ENCODE results near the gene MTARC2. TPM values are rescaled to one million over a fixed set of nuclear protein-coding genes. Genes with fewer than 3 reads are reported as not detected.

The MTARC2 gene
- total RNA-seq, 1 experiment from 2014 or later, result 13.3 TPM

- H3F3A ChIP-seq (ENCODE audit: low read length, unreplicated experiment), result no peaks in the 10 kb centered on the region
- H3K4me2 ChIP-seq (ENCODE audit: low read length), result no peak overlapping the region
- H2AFZ ChIP-seq (ENCODE audit: low read length), result no peak overlapping the region
- intact Hi-C loops (cut with micrococcal nuclease), result no loop called here
- no peak for DNase-seq
- BruUV-seq (replicated peaks), result no TSS peak
- H3K27ac ChIP-seq (ENCODE audit: low read length), result no peak overlapping the region
- no peaks in the 10 kb centered on the region for H3K9me3 ChIP-seq (ENCODE audit: low read length)
- no peak overlapping the region for H3K9ac ChIP-seq (ENCODE audit: low read length)
- H3K27me3 ChIP-seq (ENCODE audit: low read length), result no peaks in the 10 kb centered on the region
- H3K36me3 ChIP-seq (ENCODE audit: low read depth, low read length), result peaks cover 9% of the 10 kb centered on the region; the same call in 1 of the 2 replicates
- ChIA-PET POLR2A (ENCODE audit: unreplicated experiment) (no interaction called here), CTCF (interaction anchor here (0.5 kb wide), 1 partner anchor 58 kb away, joined by 3 read pairs; no protein-coding TSS in a partner anchor)
- H3K9me2 ChIP-seq (replicated peaks; ENCODE audit: low read length), result no peaks in the 10 kb centered on the region
- no peaks in the 10 kb centered on the region for H3K4me1 ChIP-seq (ENCODE audit: insufficient read depth, low read length)
- no peak overlapping the region for H3K4me3 ChIP-seq (ENCODE audit: low read length)
- TF ChIP-seq, protein P1, sequence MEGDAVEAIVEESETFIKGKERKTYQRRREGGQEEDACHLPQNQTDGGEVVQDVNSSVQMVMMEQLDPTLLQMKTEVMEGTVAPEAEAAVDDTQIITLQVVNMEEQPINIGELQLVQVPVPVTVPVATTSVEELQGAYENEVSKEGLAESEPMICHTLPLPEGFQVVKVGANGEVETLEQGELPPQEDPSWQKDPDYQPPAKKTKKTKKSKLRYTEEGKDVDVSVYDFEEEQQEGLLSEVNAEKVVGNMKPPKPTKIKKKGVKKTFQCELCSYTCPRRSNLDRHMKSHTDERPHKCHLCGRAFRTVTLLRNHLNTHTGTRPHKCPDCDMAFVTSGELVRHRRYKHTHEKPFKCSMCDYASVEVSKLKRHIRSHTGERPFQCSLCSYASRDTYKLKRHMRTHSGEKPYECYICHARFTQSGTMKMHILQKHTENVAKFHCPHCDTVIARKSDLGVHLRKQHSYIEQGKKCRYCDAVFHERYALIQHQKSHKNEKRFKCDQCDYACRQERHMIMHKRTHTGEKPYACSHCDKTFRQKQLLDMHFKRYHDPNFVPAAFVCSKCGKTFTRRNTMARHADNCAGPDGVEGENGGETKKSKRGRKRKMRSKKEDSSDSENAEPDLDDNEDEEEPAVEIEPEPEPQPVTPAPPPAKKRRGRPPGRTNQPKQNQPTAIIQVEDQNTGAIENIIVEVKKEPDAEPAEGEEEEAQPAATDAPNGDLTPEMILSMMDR (conservative IDR thresholded peaks at IDR 0.05; ENCODE audit: low read depth, low read length), result no peak
- no peak for TF ChIP-seq EZH2phosphoT487 (IDR thresholded peaks at IDR 0.05; ENCODE audit: borderline replicate concordance, low read length)
- no peaks in the 10 kb centered on the region for H4K20me1 ChIP-seq (ENCODE audit: low read length)
- H3K79me2 ChIP-seq (ENCODE audit: low read length), result no peaks in the 10 kb centered on the region
- no peak for ATAC-seq
Measured at GRCh38 chr1:220807726-220808125, 59.6 kb downstream of the MTARC2 start.

GRCh38 chr1:220808345-220809186, 60.4 kb downstream of the MTARC2 start:
- Histone ChIP-seq H3K9me3 (ENCODE audit: low read length) (no peaks in the 10 kb centered on the region), H3K79me2 (ENCODE audit: low read length) (no peaks in the 10 kb centered on the region), H4K20me1 (ENCODE audit: low read length) (no peaks in the 10 kb centered on the region), H3K9ac (ENCODE audit: low read length) (no peak overlapping the region), H3K9me2 (replicated peaks; ENCODE audit: low read length) (no peaks in the 10 kb centered on the region), H3K27ac (ENCODE audit: low read length) (no peak overlapping the region), H3K4me3 (ENCODE audit: low read length) (no peak overlapping the region), H3K4me1 (ENCODE audit: insufficient read depth, low read length) (no peaks in the 10 kb centered on the region), H2AFZ (ENCODE audit: low read length) (no peak overlapping the region), H3F3A (ENCODE audit: low read length, unreplicated experiment) (no peaks in the 10 kb centered on the region), H3K27me3 (ENCODE audit: low read length) (no peaks in the 10 kb centered on the region), H3K4me2 (ENCODE audit: low read length) (no peak overlapping the region), H3K36me3 (ENCODE audit: low read depth, low read length) (peaks cover 12% of the 10 kb centered on the region; the same call in 1 of the 2 replicates)
- no peak for TF ChIP-seq EZH2 (IDR thresholded peaks at IDR 0.05; ENCODE audit: low read length, unreplicated experiment)
- TF ChIP-seq, protein P1 (conservative IDR thresholded peaks at IDR 0.05; ENCODE audit: low read depth, low read length), result no peak
- TF ChIP-seq EZH2phosphoT487 (IDR thresholded peaks at IDR 0.05; ENCODE audit: borderline replicate concordance, low read length), result no peak
- intact Hi-C loops (cut with micrococcal nuclease), result no loop called here
- POLR2A ChIA-PET (ENCODE audit: unreplicated experiment), result no interaction called here
- DNase-seq, result no peak
- BruUV-seq (replicated peaks), result no TSS peak
- ATAC-seq, result no peak
- CTCF ChIA-PET, result no interaction called here

GRCh38 chr1:220809187-220809550, 61.0 kb downstream of the MTARC2 start:
- POLR2A ChIA-PET (ENCODE audit: unreplicated experiment), result no interaction called here

More at GRCh38 chr1:220809187-220809550, 61.0 kb downstream of the MTARC2 start:
- DNase-seq (no peak), ATAC-seq (no peak)
- no peak overlapping the region for H3K27ac ChIP-seq (ENCODE audit: low read length)
- no peaks in the 10 kb centered on the region for H3K9me3 ChIP-seq (ENCODE audit: low read length)
- H3K4me3 ChIP-seq (ENCODE audit: low read length), result no peak overlapping the region
- no peaks in the 10 kb centered on the region for H3K27me3 ChIP-seq (ENCODE audit: low read length)
- no peak overlapping the region for H3K9ac ChIP-seq (ENCODE audit: low read length)
- no peak overlapping the region for H2AFZ ChIP-seq (ENCODE audit: low read length)
- H3K36me3 ChIP-seq (ENCODE audit: low read depth, low read length), result peaks cover 16% of the 10 kb centered on the region; the same call in 1 of the 2 replicates
- H3K79me2 ChIP-seq (ENCODE audit: low read length), result no peaks in the 10 kb centered on the region
- H3K4me1 ChIP-seq (ENCODE audit: insufficient read depth, low read length), result no peaks in the 10 kb centered on the region
- H3K4me2 ChIP-seq (ENCODE audit: low read length), result no peak overlapping the region
- no peaks in the 10 kb centered on the region for H4K20me1 ChIP-seq (ENCODE audit: low read length)
- no peaks in the 10 kb centered on the region for H3F3A ChIP-seq (ENCODE audit: low read length, unreplicated experiment)
- no TSS peak for BruUV-seq (replicated peaks)
- no peaks in the 10 kb centered on the region for H3K9me2 ChIP-seq (replicated peaks; ENCODE audit: low read length)
- intact Hi-C loops (cut with micrococcal nuclease), result no loop called here
- no peak for TF ChIP-seq EZH2phosphoT487 (IDR thresholded peaks at IDR 0.05; ENCODE audit: borderline replicate concordance, low read length)
- no peak for TF ChIP-seq EZH2 (IDR thresholded peaks at IDR 0.05; ENCODE audit: low read length, unreplicated experiment)
- CTCF ChIA-PET, result no interaction called here

All from PC-3 (cell line).